NT2/D1 (cell line): Measurements from ENCODE around the gene TAPT1.

ENCODE experiments used
- YY1 ChIP-seq: IDR thresholded peaks from 2 replicates; pipeline ENCODE4 v1.6.1; 2011; ENCODE audit not compliant: insufficient read length, insufficient read depth
- ZNF274 ChIP-seq: IDR thresholded peaks from 2 replicates; pipeline ENCODE4 v1.6.1; 2011; ENCODE audit warnings: mild to moderate bottlenecking, low read depth, low read length

GRCh38 chr4:16114546-16114945 lies 111.7 kb downstream of the TAPT1 start:
- TF ChIP-seq YY1 (no peak), ZNF274 (no peak)
